ENCODE data around the gene ZNF107.
"Not testable (repeated sequence)": the region's sequence is repeated elsewhere in the genome, so short reads cannot be mapped to it uniquely, and the experiment has no call there.

ZNF107 gene

DNA sequence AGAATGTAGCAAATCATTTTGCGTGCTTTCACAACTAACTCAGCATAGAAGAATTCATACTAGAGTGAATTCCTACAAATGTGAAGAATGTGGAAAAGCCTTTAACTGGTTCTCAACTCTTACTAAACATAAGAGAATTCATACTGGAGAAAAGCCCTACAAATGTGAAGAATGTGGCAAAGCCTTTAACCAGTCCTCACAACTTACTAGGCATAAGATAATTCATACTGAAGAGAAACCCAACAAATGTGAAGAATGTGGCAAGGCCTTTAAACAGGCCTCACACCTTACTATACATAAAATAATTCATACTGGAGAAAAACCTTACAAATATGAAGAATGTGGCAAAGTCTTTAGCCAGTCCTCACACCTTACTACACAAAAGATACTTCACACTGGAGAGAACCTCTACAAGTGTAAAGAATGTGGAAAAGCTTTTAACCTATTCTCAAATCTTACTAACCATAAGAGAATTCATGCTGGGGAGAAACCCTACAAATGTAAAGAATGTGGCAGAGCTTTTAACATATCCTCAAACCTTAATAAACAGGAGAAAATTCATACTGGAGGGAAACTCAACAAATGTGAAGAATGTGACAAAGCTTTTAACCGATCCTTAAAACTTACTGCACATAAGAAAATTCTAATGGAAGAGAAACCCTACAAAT lies 40.8 kb downstream of the ZNF107 start:
- DNase-seq, result no peak
- in situ Hi-C loops (cut with MboI; ENCODE audit: low pct_unique_long_range_greater_than_20kb, low sequenced_read_pairs), result no loop called here

DNA sequence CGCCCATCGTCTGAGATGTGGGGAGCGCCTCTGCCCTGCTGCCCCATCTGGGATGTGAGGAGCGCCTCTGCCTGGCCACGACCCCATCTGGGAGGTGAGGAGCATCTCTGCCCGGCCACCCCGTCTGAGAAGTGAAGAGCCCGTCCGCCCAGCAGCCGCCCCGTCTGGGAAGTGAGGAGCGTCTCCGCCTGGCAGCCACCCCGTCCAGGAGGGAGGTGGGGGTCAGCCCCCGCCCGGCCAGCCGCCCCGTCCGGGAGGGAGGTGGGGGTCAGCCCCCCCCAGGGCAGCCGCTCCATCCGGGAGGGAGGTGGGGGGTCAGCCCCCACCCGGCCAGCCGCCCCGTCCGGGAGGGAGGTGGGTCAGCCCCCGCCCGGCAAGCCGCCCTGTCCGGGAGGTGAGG lies 52.0 kb downstream of the ZNF107 start:
- in situ Hi-C loops (cut with MboI; ENCODE audit: low pct_unique_long_range_greater_than_20kb, low sequenced_read_pairs); DNase-seq: not testable (repeated sequence)

DNA sequence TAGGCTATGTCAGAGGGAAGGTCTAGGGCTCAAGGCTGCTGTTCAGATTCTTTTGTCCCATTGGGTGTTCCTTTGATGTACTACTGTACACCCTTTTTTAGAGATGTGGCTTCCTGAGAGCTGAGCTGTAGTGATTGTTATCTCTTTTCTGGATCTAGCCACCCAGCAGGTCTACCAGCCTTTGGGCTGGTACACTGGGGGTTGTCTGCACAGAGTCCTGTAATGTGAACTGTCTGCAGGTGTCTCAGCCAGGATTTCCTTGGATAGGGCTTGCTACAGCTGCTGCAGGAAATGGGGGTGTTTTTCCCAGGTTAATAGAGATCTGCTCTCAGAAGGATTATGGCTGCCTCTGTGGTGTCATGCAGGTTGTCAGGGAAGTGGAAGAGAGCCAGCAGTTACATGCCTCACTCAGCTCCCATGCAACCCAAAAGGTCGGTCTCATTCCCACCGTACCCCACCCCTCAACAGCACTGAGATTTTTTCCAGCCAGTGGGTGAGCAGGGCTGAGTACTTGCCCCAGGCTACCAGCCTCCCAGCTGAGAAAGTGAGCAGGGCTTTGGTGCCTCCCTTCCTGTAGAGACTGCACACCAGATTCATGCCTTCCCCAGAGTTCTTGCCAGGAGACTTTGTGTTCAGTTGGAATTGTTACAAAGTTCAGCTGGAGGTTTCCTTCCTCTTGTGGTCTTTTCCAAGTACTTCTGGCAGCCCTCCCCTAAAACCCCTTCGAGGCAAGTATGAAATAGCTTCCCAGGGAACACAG lies 63.3 kb downstream of the ZNF107 start:
- DNase-seq, result no peak

DNA sequence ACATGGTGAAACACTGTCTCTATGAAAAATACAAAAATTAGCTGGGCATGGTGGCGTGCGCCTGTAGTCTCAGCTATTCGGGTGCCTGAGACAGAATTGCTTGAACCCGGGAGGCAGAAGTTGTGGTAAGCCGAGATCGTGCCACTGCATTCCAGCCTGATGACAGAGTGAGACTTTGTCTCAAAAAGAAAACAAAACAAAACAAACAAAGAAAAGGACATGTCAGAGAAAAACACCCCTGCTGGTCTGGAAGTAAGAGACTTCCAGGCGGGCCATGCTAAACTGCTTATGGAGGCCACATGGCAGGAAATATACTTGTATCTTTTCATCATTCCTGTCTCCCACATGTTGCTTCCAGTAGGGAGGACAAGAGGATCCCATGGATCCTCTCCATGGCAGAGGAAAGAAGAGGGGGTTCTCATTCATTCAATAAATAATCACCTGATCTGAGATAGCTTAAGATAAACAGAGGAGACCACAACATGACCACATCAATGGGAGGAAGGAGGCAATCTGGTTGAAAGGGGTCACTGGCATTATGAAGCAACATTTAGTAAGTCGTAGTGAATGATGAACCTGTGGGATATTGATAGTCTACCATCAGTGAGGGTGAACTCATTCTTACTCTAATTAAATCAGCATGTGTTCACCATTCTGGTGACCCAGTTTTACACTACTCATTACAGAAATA lies 67.8 kb downstream of the ZNF107 start:
- DNase-seq, result no peak
- in situ Hi-C loops (cut with MboI; ENCODE audit: low pct_unique_long_range_greater_than_20kb, low sequenced_read_pairs), result no loop called here

More for the DNA sequence above, 63.3 kb downstream of the ZNF107 start:
- in situ Hi-C loops (cut with MboI; ENCODE audit: low pct_unique_long_range_greater_than_20kb, low sequenced_read_pairs), result no loop called here

DNA sequence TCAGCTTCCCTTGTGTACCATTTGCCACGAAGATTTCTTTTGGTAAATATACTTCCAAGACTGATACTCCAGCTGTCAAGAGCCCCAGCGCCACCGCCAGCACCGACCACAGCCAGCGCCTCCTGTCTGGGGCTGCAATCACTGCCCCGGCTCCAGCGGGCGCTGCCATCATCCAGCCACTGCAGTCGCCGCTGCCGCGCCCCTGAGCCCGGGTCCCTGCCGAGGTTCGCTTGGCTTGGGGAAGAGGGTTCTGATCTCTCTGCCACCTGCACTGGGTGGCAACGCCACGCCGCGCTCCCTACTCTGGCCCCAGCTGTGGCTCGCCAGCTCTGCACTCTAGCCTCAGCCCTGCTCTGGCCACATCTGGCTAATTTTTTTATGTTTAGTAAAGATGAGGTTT lies 70.6 kb downstream of the ZNF107 start:
- in situ Hi-C loops (cut with MboI; ENCODE audit: low pct_unique_long_range_greater_than_20kb, low sequenced_read_pairs), result no loop called here
- no peak for DNase-seq

DNA sequence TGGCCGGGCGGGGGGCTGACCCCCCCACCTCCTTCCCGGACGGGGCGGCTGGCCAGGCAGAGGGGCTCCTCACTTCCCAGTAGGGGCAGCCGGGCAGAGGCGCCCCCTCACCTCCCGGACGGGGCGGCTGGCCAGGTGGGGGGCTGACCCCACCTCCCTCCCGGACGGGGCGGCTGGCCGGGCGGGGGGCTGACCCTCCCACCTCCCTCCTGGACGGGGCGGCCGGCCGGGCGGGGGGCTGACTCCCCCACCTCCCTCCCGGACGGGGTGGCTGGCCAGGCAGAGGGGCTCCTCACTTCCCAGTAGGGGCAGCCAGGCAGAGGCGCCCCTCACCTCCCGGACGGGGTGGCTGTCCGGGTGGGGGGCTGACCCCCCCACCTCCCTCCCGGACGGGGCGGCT lies 72.5 kb downstream of the ZNF107 start:
- in situ Hi-C loops (cut with MboI; ENCODE audit: low pct_unique_long_range_greater_than_20kb, low sequenced_read_pairs); DNase-seq: not testable (repeated sequence)

DNA sequence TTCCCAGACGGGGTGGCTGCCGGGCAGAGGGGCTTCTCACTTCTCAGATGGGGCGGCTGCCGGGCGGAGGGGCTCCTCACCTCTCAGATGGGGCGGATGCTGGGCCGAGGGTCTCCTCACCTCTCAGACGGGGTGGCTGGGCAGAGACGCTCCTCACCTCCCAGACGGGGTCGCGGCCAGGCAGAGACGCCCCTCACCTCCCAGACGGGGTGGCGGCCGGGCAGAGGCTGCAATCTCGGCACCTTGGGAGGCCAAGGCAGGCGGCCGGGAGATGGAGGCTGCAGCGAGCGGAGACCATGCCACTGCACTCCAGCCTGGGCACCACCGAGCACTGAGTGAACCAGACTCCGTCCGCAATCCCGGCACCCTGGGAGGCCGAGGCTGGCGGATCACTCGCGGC lies 73.0 kb downstream of the ZNF107 start:
- in situ Hi-C loops (cut with MboI; ENCODE audit: low pct_unique_long_range_greater_than_20kb, low sequenced_read_pairs); DNase-seq: not testable (repeated sequence)

DNA sequence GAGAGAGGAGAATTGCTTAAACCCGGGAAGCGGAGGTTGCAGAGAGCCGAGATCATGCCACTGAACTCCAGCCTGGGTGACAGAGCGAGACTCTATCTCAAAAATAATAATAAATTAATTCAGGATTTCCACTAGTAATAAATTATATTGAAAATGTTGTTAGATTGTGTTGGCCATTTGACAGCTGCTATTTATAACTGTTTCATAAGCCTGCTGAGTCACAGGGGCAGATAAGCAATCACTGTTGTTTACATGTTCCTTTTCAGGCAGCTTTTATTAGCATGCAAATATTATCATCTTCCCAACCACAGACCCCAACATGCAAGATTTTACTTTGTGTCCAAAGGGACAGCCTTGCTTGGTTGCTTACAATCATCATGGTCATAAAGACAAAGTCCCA lies 78.7 kb downstream of the ZNF107 start:
- in situ Hi-C loops (cut with MboI; ENCODE audit: low pct_unique_long_range_greater_than_20kb, low sequenced_read_pairs), result no loop called here
- DNase-seq, result no peak

DNA sequence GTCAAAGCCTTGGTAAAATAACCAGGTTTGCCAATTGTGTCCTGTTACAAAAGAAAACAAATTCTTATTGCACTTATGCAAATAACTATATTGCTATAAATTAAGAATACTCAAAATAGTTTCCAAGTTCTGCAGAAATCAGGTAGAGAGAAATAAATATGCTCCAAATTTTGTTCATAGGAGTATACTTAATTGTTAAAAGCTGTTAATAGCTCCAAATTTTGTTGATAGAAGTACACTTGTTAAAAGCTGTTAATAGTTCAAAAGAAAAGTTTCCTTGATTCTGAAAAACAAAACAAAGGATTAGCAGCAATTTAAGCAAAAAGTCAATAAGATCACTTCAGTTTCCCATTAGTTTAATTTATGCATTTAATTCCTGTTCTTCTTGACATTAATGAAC lies 81.9 kb downstream of the ZNF107 start:
- in situ Hi-C loops (cut with MboI; ENCODE audit: low pct_unique_long_range_greater_than_20kb, low sequenced_read_pairs), result no loop called here
- no peak for DNase-seq

DNA sequence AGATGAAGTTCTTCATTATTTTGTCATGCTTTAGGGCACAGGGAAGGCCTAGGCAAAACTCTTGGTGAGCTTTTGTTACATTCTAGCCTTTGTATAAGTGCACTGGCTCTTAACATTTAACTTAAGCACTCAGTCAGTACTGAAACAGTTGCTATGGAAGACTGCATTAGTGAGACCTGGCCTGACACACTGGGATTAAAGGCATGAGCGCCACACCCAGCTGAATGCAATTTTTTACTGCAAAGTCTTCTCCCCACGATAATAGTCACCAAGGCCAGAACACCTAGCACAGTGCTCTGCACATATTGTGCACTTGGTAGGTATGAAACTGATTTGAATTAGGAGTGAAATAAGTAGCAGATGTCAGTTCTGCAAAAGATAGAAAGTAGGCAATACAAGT lies 87.1 kb downstream of the ZNF107 start:
- in situ Hi-C loops (cut with MboI; ENCODE audit: low pct_unique_long_range_greater_than_20kb, low sequenced_read_pairs), result no loop called here
- DNase-seq, result no peak

DNA sequence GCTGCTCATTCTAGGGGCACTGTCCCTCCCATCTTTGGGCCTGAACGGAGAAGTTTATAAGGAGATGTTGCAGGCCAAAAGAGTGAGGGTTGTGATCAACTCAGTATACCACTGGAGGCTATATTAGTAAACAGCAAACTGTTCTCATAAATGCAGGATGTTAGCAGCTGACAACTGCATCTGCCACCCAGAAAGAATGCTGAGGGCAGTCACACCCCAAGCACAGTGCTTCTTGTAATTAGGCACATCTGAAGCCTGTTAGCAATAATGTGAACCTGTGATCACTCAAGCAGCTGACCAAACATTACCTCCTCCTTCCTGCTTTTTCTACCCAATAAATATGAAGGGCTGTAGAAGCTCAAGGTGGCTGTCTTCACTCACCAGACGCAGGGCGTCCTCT lies 89.9 kb downstream of the ZNF107 start:
- no peak for DNase-seq
- in situ Hi-C loops (cut with MboI; ENCODE audit: low pct_unique_long_range_greater_than_20kb, low sequenced_read_pairs), result no loop called here

DNA sequence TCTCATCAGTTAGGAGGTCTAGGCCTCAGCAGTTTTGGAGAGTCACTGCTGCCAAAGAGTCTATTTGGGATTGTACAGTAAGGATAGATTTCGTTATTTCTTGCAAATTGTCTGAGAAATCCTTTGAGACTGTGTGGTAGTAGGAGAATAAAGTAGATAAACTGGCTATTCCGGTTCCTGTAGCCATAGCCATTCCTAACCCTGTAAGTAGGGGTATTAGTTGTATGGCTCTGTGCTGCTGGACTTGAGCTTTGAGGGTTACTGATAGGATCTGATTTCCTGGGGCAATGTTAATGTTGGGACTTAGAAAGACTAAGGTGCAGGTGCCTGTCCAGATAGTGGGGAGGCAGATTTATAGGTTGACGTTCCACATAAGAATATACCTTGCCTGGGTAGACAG lies 92.2 kb downstream of the ZNF107 start:
- in situ Hi-C loops (cut with MboI; ENCODE audit: low pct_unique_long_range_greater_than_20kb, low sequenced_read_pairs), result no loop called here
- no peak for DNase-seq
